HepG2 (cell line): ENCODE results near the gene LRRC27. TPM values are rescaled to one million over a fixed set of nuclear protein-coding genes. Genes with fewer than 3 reads are reported as not detected.

Source experiments
- GTF2F1 ChIP-seq: fragments of 150-350 bp; IDR thresholded peaks from 2 replicates; pipeline ENCODE4 v1.6.1; 2014; ENCODE audit warnings: low read length
- IKZF5 ChIP-seq: IDR thresholded peaks from 2 replicates; pipeline ENCODE4 v1.6.1; 2018; ENCODE audit warnings: missing genetic modification reagents, mild to moderate bottlenecking, missing compliant biosample characterization
- KDM4B ChIP-seq: sonication (generic); formaldehyde crosslinking; IDR thresholded peaks from 2 replicates; pipeline ENCODE4 v1.4.0; 2020; ENCODE audit warnings: missing genetic modification reagents
- NKX3-1 ChIP-seq: sonication (generic); formaldehyde crosslinking; IDR thresholded peaks from 2 replicates; pipeline ENCODE4 v1.5.0; 2020; ENCODE audit warnings: missing genetic modification reagents
- NR2F6 ChIP-seq, 2 experiments: IDR thresholded peaks; 2 replicates each; pipeline ENCODE4 v1.6.1; 2016; ENCODE audit warnings: antibody characterized with exemption in 1 of 2, mild to moderate bottlenecking in 1 of 2
- PATZ1 ChIP-seq: sonication (generic); formaldehyde crosslinking; IDR thresholded peaks from 2 replicates; pipeline ENCODE4 v1.4.0; 2020; ENCODE audit warnings: missing genetic modification reagents
- PRDM10 ChIP-seq: sonication (generic); formaldehyde crosslinking; IDR thresholded peaks from 2 replicates; pipeline ENCODE4 v1.4.0; 2020; ENCODE audit warnings: low read depth, missing genetic modification reagents
- RXRB ChIP-seq: IDR thresholded peaks from 2 replicates; pipeline ENCODE4 v1.6.1; 2016; ENCODE audit warnings: borderline replicate concordance, missing genetic modification reagents, missing compliant biosample characterization
- SIN3A ChIP-seq: IDR thresholded peaks from 2 replicates; pipeline ENCODE4 v1.6.1; 2011; ENCODE audit warnings: low read depth, mild to moderate bottlenecking, control low read depth, low read length, borderline replicate concordance
- THAP11 ChIP-seq: IDR thresholded peaks from 2 replicates; pipeline ENCODE4 v1.6.1; 2016; ENCODE audit warnings: missing biosample characterization, missing genetic modification reagents
- YEATS2 ChIP-seq: sonication (generic); formaldehyde crosslinking; IDR thresholded peaks from 2 replicates; pipeline ENCODE4 v1.4.0; 2020; ENCODE audit warnings: missing genetic modification reagents, borderline replicate concordance
- ZSCAN21 ChIP-seq: sonication (generic); formaldehyde crosslinking; IDR thresholded peaks from 2 replicates; pipeline ENCODE4 v1.8.0; 2022; ENCODE audit warnings: mild to moderate bottlenecking, missing genetic modification reagents, moderate library complexity, borderline replicate concordance
- polyA plus RNA-seq, 8 experiments: library from polyadenylated mRNA; depleted of rRNA in 3 of 8; stranded (reverse) in 7 of 8; unstranded in 1 of 8; fragments of >200 nt; fragmentation: Illumina TruSeq in 4 of 8; extraction: Trizol in 4 of 8; gene quantifications; 2 replicates each; pipeline versions ENCODE4 v1.2.1 to v1.2.3, GENCODE V29; 2011 to 2016; ENCODE audit warnings: low read depth in 4 of 8, missing spikeins in 1 of 8, mixed read lengths in 1 of 8; ENCODE audit not compliant: insufficient read depth in 1 of 8
- total RNA-seq, 5 experiments: library from RNA; depleted of rRNA; stranded (reverse); fragments of >200 nt; fragmentation: Illumina TruSeq; extraction: Trizol; gene quantifications; 2 replicates each; pipeline ENCODE4 v1.2.3, GENCODE V29; 2016; ENCODE audit warnings: low read depth in 1 of 5
- TF ChIP-seq, protein P1 (sequence below), 2 experiments: sonication (generic) in 1 of 2; formaldehyde crosslinking in 1 of 2; IDR thresholded peaks; 2 replicates each; pipeline versions ENCODE4 v1.5.1 to v1.6.1; 2011 to 2020; ENCODE audit warnings: borderline replicate concordance in 1 of 2, low read depth in 1 of 2, low read length in 1 of 2, mild to moderate bottlenecking in 1 of 2, missing genetic modification reagents in 1 of 2, moderate library complexity in 1 of 2
- TF ChIP-seq, protein P2 (sequence below): sonication (generic); formaldehyde crosslinking; IDR thresholded peaks from 2 replicates; pipeline ENCODE4 v1.8.0; 2022; ENCODE audit warnings: mild to moderate bottlenecking, missing genetic modification reagents, moderate library complexity
- TF ChIP-seq, protein P3 (sequence below): IDR thresholded peaks from 2 replicates; pipeline ENCODE4 v1.6.1; 2016
- TF ChIP-seq, protein P4 (sequence below): IDR thresholded peaks from 2 replicates; pipeline ENCODE4 v1.6.1; 2012; ENCODE audit warnings: inconsistent platforms

LRRC27 gene
- total and polyA plus RNA-seq, 2 of the 13 experiments (the other 11 are each of a cell fraction or from before 2014, with no cell fraction given), result 4.2 to 4.6 TPM

DNA sequence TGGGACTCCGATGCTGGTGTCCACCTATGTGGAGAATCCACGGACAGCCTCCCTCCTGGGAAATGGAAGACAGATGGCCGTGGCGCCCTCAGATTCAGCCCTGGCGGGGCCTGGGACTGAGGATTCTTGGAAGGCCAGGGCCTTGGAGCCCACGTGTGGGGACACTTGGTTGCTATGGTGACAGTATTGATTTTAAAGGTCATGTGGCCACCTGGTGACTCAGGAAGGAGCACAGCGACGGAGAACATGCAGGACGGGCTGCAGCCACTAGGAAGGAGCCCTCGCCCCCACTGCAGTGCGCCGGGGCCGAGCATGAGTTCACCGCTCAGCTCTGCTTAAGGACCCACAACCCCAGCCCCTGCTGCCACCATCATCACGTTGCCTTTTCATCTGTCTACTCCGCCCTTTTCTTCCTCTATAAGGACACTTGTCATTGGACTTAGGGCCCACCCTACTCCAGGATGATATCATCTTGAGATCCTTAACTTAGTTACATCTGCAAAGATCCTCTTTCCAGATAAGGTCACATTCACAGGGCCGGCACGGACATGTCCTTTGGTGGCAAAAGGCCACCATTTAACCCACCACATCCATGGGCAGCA lies 20.6 kb upstream of the LRRC27 start (continued):
- TF ChIP-seq SIN3A (peak; percentile 45; the same call in 1 of the 2 replicates), ZSCAN21 (CRISPR knock-in tag) (no peak), NKX3-1 (no peak), PRDM10 (CRISPR knock-in tag) (no peak), THAP11 (0 out of 2 replicates have a peak, but pooled peaks have one; percentile 39), IKZF5 (CRISPR knock-in tag) (0 out of 2 replicates have a peak, but pooled peaks have one; percentile 17), KDM4B (CRISPR knock-in tag) (no peak), YEATS2 (CRISPR knock-in tag) (no peak), RXRB (0 out of 2 replicates have a peak, but pooled peaks have one; percentile 35), PATZ1 (peak; percentile 39; the same call in 1 of the 2 replicates), NR2F6 (IDR thresholded peaks at IDR 0.05) (no peak), NR2F6 (CRISPR knock-in tag; IDR thresholded peaks at IDR 0.05) (peak; percentile 22; the same call in 1 of the 2 replicates), GTF2F1 (no peak)
- TF ChIP-seq, protein P1, sequence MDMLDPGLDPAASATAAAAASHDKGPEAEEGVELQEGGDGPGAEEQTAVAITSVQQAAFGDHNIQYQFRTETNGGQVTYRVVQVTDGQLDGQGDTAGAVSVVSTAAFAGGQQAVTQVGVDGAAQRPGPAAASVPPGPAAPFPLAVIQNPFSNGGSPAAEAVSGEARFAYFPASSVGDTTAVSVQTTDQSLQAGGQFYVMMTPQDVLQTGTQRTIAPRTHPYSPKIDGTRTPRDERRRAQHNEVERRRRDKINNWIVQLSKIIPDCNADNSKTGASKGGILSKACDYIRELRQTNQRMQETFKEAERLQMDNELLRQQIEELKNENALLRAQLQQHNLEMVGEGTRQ (IDR thresholded peaks at IDR 0.05; ENCODE audit: low read depth, low read length), result peak; percentile 92
- TF ChIP-seq, protein P1 (CRISPR knock-in tag; IDR thresholded peaks at IDR 0.05; ENCODE audit: borderline replicate concordance), result peak; percentile 91; the same call in 1 of the 2 replicates
- TF ChIP-seq, protein P2, sequence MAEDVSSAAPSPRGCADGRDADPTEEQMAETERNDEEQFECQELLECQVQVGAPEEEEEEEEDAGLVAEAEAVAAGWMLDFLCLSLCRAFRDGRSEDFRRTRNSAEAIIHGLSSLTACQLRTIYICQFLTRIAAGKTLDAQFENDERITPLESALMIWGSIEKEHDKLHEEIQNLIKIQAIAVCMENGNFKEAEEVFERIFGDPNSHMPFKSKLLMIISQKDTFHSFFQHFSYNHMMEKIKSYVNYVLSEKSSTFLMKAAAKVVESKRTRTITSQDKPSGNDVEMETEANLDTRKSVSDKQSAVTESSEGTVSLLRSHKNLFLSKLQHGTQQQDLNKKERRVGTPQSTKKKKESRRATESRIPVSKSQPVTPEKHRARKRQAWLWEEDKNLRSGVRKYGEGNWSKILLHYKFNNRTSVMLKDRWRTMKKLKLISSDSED, result no peak
- TF ChIP-seq, protein P3, sequence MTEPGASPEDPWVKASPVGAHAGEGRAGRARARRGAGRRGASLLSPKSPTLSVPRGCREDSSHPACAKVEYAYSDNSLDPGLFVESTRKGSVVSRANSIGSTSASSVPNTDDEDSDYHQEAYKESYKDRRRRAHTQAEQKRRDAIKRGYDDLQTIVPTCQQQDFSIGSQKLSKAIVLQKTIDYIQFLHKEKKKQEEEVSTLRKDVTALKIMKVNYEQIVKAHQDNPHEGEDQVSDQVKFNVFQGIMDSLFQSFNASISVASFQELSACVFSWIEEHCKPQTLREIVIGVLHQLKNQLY (CRISPR knock-in tag), result peak; percentile 78
- TF ChIP-seq, protein P4, sequence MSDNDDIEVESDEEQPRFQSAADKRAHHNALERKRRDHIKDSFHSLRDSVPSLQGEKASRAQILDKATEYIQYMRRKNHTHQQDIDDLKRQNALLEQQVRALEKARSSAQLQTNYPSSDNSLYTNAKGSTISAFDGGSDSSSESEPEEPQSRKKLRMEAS, result peak; percentile 77
